Effector memory CD8-positive, alpha-beta T cell (primary cell): Measurements from ENCODE around the gene BGLAP.
"Not testable (repeated sequence)": the region's sequence is repeated elsewhere in the genome, so short reads cannot be mapped to it uniquely, and the experiment has no call there.

Experiments
- ATAC-seq: fragments of 150-1000 bp; cut with Tn5 transposase; replicated peaks from 2 replicates; pipeline ENCODE4 v1.10.0; 2021; ENCODE audit warnings: mild to moderate bottlenecking, moderate library complexity
- DNase-seq, 3 experiments: peaks; one replicate each; pipeline ENCODE4 v3.0.0; 2021
- H3K27ac Mint-ChIP-seq, 2 donors: one replicate each; pipeline ENCODE4 v1.8.0; 2022; ENCODE audit warnings: mild to moderate bottlenecking in 2 of 2, mixed read lengths in 2 of 2, moderate library complexity in 2 of 2
- H3K27me3 Mint-ChIP-seq, 2 donors: one replicate each; pipeline ENCODE4 v1.8.0; 2022; ENCODE audit warnings: mixed read lengths in 2 of 2
- H3K36me3 Mint-ChIP-seq: one replicate; pipeline ENCODE4 v1.8.0; 2022; ENCODE audit warnings: mild to moderate bottlenecking, moderate library complexity, mixed read lengths; ENCODE audit not compliant: insufficient read depth
- H3K4me1 Mint-ChIP-seq, 2 donors: one replicate each; pipeline ENCODE4 v1.8.0; 2022; ENCODE audit warnings: low read depth in 2 of 2, mixed read lengths in 2 of 2
- H3K4me3 Mint-ChIP-seq, 2 donors: one replicate each; pipeline ENCODE4 v1.8.0; 2022; ENCODE audit warnings: mild to moderate bottlenecking in 2 of 2, mixed read lengths in 2 of 2, moderate library complexity in 2 of 2
- H3K9me3 Mint-ChIP-seq, 2 donors: one replicate each; pipeline ENCODE4 v1.8.0; 2022; ENCODE audit warnings: mixed read lengths in 2 of 2

BGLAP gene

DNA sequence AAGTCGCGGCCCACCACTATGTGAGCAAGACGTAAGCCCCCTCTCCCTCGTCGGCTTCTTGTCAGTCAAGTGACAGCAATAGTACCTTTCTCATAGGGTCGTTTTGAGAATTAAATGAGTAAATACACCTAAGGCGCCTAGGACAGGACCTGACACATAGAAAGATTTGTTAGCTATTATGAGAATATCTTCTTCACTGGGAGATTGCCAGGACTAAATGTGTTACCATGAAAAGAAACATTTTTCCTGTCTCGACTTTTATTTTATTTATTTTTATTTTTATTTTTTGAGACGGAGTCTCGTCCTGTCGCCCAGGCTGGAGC is 28.4 kb upstream of the BGLAP start:
- Mint-ChIP-seq H3K36me3 (peaks cover 25% of the 10 kb centered on the region), H3K27me3 (no peaks in the 10 kb centered on the region), H3K4me1 (peaks cover 17 to 21% of the 10 kb centered on the region in 2 donors), H3K4me3 (peak overlapping the region; percentile 95 to 96), H3K27ac (peak overlapping the region; percentile 97 to 99), H3K9me3 (no peaks in the 10 kb centered on the region)
- no peak for DNase-seq
- no peak for ATAC-seq

DNA sequence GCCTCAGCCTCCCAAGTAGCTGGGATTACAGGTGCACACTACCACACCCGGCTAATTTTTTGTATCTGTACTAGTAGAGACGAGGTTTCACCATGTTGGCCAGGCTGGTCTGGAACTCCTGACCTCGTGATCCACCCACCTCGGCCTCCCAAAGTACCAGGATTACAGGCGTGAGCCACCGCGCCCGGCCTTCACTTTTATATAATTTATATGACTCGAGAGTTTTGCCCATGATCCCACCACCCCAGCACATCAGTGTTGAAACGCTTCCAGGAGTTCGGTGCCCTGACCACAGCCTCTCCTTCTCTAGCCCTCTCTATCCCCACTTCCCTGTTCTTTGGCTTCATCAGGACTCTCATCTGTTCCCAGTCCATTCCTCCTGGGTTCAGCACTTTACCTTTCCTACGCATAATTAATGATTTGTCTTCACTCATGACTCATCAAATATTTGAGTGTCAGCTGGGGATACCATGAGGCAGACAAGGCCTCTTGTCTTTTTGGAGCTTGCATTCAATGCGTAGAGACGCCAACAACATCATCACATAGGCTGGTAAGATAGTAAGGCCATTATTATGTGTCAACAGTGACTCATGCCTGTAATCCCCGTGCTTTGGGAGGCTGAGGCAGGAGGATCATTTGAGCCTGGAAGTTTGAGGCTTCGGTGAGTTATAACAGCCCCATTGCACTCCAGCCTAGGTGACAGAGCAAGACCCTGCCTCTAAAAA is 27.8 kb upstream of the BGLAP start:
- Mint-ChIP-seq H3K36me3 (peaks cover 24% of the 10 kb centered on the region), H3K9me3 (no peaks in the 10 kb centered on the region), H3K27me3 (no peaks in the 10 kb centered on the region), H3K4me1 (peaks cover 18 to 22% of the 10 kb centered on the region in 2 donors), H3K27ac (peak overlapping the region; percentile 90 to 99), H3K4me3 (peak overlapping the region; percentile 95 to 96)
- DNase-seq (no peak), ATAC-seq (no peak)

DNA sequence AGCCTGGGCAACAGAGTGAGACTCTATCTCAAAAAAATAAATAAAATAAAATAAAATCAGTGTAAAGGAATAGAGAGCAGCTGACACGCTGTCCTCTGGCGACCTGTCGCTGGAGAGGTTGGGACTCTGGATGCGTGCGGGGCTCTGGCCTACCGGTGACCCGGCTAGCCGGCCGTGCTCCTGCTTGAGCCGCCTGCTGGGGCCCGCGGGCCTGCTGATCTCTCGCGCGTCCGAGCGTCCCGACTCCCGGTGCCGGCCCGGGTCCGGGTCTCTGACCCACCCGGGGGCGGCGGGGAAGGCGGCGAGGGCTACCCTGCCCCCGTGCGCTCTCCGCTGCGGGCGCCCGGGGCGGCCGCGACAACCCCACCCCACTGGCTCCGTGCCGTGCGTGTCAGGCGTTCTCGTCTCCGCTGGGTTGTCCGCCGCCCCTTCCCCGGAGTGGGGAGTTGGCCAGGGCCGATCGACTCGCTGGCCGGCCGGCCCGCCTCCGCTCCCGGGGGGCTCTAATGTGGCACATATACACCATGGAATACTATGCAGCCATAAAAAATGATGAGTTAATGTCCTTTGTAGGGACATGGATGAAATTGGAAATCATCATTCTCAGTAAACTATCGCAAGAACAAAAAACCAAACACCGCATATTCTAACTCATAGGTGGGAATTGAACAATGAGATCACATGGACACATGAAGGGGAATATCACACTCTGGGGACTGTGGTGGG is 25.5 kb upstream of the BGLAP start:
- H3K4me1 Mint-ChIP-seq, result peaks cover 22 to 24% of the 10 kb centered on the region in 2 donors
- peaks cover 27% of the 10 kb centered on the region for H3K36me3 Mint-ChIP-seq

DNA sequence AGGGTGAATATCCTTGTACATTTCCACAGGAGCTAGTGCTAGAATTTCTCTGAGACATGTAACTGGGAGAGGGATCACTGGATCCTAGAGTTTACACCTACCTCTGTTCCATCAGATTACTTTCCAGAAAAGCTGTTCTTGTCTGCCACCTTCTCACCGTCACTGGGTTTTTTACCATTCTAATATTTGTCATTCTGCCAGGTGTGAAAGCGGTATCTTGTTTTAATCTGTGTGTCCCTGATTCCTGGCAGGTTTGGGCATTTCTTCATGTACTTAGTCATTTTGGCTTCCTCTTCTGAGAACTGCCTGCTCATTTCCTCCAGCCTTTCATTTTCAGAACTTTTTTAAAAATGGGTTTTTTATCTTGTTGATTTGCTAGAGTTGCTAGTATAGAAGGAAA is 24.1 kb upstream of the BGLAP start:
- peaks cover 25 to 31% of the 10 kb centered on the region in 2 donors for H3K4me1 Mint-ChIP-seq

More for the DNA sequence above, 25.5 kb upstream of the BGLAP start:
- not testable (repeated sequence) for DNase-seq, ATAC-seq, H3K27ac Mint-ChIP-seq, H3K27me3 Mint-ChIP-seq, H3K9me3 Mint-ChIP-seq, H3K4me3 Mint-ChIP-seq

DNA sequence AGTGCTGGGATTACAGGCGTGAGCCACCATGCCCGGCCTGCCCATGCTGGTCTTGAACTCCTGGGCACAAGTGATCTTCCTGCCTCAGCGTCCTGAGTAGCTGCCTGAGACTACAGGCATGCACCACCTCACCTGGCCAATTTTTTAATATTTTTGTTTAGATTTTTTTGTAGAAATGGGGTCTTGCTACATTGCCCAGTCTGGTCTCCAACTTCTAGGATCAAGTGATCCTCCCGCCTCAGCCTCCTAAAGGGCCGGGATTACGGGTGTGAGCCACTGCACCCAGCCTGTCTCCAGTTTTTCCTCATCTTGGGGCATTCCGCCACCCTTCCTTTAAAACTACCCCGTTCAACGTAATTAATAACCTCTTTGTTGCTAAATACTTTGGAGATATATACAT is 21.8 kb upstream of the BGLAP start:
- no peak for ATAC-seq
- Mint-ChIP-seq H3K4me3 (no peak overlapping the region), H3K27me3 (no peaks in the 10 kb centered on the region)

More for the DNA sequence above, 24.1 kb upstream of the BGLAP start:
- Mint-ChIP-seq H3K4me3 (peak overlapping the region; percentile 9 to 49), H3K9me3 (no peaks in the 10 kb centered on the region), H3K27me3 (no peaks in the 10 kb centered on the region), H3K36me3 (peaks cover 28% of the 10 kb centered on the region), H3K27ac (peak overlapping the region; percentile 83)
- DNase-seq (peak in 1 of 3 experiments; percentile 11), ATAC-seq (peak; percentile 35)

DNA sequence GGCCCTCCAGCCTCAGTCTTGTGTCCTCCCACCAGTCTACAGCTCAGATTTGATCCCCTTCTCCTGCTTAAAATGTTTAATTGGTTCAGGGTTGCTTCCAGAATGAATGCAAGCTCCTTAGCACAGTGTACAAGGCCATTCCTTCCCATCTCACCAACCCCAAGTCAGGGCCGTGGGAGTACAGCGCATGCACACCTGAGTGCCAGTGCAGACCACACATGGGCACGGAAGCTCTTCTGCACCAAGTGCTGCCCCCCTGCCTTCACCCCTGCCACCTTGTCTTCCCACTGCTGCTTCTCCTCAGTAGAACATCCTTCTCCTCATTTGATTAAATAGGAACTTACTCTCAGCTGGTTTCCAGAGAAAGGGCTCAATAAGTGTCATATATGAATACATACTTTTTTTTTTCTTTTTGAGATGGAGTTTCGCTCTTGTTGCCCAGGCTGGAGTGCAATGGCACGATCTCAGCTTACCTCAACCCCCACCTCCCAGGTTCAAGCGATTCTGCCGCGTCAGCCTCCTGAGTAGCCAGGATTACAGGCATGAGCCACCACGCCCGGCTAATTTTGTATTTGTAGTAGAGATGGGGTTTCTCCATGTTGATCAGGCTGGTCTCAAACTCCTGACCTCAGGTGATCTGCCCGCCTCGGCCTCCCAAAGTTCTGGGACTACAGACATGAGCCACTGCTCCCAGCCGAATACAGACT is 19.8 kb upstream of the BGLAP start:
- Mint-ChIP-seq H3K9me3 (no peaks in the 10 kb centered on the region), H3K27me3 (no peaks in the 10 kb centered on the region), H3K4me3 (peak overlapping the region in 1 of 2 donors; percentile 13), H3K36me3 (peaks cover 35% of the 10 kb centered on the region), H3K4me1 (peaks cover 29 to 31% of the 10 kb centered on the region in 2 donors), H3K27ac (peak overlapping the region; percentile 78 to 84)
- ATAC-seq (no peak), DNase-seq (no peak)

More for the DNA sequence above, 21.8 kb upstream of the BGLAP start:
- Mint-ChIP-seq H3K9me3 (no peaks in the 10 kb centered on the region), H3K36me3 (peaks cover 32% of the 10 kb centered on the region), H3K4me1 (peaks cover 24 to 26% of the 10 kb centered on the region in 2 donors), H3K27ac (no peak overlapping the region)
- DNase-seq, result no peak

DNA sequence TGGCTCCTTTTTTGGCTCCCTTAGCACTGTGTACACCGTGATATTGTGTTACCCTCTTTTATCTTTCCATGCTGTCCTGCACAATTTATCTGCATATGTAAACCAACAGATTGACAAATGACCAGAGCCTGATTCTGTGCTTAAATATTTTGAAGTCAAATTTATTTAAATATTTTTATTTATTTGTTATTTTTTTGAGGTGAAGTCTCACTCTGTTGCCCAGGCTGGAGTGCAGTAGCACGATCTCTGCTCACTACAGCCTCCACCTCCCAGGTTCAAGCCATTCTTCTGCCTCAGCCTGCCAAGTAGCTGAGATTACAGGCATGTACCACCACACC is 16.3 kb upstream of the BGLAP start:
- no peaks in the 10 kb centered on the region for H3K27me3 Mint-ChIP-seq
- H3K27ac Mint-ChIP-seq, result peak overlapping the region in 1 of 2 donors; percentile 7
- H3K4me3 Mint-ChIP-seq, result no peak overlapping the region
- peaks cover 16 to 17% of the 10 kb centered on the region in 2 donors for H3K4me1 Mint-ChIP-seq
- no peak for DNase-seq
- no peaks in the 10 kb centered on the region for H3K9me3 Mint-ChIP-seq
- H3K36me3 Mint-ChIP-seq, result peaks cover 53% of the 10 kb centered on the region
- ATAC-seq, result no peak

DNA sequence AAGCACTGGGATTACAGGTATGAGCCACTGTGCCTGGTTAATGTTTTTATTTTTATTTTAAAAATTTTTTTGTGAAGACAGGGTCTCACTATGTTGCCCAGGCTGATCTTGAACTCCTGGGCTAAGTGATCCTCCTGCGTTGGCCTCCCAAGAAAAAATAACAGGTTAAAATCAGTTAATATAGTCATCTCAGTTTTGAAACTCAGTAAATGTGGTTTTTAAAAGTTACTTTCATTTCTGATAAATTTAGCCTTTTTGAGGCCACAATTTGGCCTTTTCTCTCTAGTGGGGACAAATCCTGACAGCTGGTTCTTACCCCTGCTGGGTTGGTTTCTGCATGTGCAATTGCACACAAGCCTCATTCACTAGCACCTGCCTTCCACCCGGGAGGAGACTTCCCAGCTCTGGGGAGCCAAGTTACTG is 15.9 kb upstream of the BGLAP start:
- Mint-ChIP-seq H3K36me3 (peaks cover 53% of the 10 kb centered on the region), H3K4me3 (no peak overlapping the region), H3K27me3 (no peaks in the 10 kb centered on the region), H3K9me3 (no peaks in the 10 kb centered on the region), H3K4me1 (peaks cover 16 to 17% of the 10 kb centered on the region in 2 donors), H3K27ac (peak overlapping the region in 1 of 2 donors; percentile 39)
- DNase-seq (no peak), ATAC-seq (no peak)

DNA sequence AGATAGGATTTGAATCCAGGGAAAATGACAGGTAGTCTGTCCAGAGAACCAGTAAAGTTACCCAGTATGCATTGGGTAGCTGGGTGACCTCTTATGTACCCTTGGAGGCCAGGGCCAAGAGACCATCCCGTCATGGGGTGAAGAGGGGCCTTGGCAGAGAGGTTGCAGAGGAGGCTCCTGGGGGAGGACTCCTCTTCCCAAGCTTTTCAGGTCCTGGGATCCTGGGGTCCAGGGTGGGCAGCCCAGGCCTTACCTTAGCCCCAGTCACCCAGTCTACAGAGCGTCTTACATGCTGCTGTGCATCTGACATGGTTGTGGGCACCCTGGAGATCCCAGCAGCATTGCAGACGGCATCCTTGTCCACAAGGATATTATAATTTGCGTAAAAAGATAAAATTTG is 15.2 kb upstream of the BGLAP start:
- DNase-seq (no peak), ATAC-seq (no peak)
- no peaks in the 10 kb centered on the region for H3K27me3 Mint-ChIP-seq
- peaks cover 15 to 16% of the 10 kb centered on the region in 2 donors for H3K4me1 Mint-ChIP-seq
- H3K9me3 Mint-ChIP-seq, result no peaks in the 10 kb centered on the region
- no peak overlapping the region for H3K27ac Mint-ChIP-seq
- H3K36me3 Mint-ChIP-seq, result peaks cover 56% of the 10 kb centered on the region
- H3K4me3 Mint-ChIP-seq, result no peak overlapping the region

DNA sequence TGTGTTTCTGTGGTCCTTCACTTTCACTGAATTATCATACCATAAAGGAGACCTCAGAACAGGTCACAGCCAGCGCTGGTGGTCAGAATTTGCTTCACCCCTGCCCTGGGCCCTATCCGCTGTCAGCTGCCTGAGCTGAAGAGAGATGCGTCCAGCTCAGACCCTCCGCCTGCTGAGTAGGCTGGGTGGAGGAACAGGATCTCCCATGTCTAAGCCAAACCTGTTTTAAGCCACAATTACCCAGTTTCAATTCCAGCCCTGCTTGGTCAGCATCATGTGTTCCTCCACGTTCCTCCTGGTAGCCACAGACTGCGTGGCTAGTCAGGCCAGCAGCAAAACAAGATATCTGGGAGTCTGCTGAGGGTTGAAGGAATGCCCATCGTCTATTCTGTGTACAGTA is 13.5 kb upstream of the BGLAP start:
- peaks cover 5 to 7% of the 10 kb centered on the region in 2 donors for H3K4me1 Mint-ChIP-seq
- H3K4me3 Mint-ChIP-seq, result no peak overlapping the region
- no peak overlapping the region for H3K27ac Mint-ChIP-seq
- H3K27me3 Mint-ChIP-seq, result no peaks in the 10 kb centered on the region
- ATAC-seq (no peak), DNase-seq (no peak)
- no peaks in the 10 kb centered on the region for H3K9me3 Mint-ChIP-seq
- peaks cover 50% of the 10 kb centered on the region for H3K36me3 Mint-ChIP-seq

DNA sequence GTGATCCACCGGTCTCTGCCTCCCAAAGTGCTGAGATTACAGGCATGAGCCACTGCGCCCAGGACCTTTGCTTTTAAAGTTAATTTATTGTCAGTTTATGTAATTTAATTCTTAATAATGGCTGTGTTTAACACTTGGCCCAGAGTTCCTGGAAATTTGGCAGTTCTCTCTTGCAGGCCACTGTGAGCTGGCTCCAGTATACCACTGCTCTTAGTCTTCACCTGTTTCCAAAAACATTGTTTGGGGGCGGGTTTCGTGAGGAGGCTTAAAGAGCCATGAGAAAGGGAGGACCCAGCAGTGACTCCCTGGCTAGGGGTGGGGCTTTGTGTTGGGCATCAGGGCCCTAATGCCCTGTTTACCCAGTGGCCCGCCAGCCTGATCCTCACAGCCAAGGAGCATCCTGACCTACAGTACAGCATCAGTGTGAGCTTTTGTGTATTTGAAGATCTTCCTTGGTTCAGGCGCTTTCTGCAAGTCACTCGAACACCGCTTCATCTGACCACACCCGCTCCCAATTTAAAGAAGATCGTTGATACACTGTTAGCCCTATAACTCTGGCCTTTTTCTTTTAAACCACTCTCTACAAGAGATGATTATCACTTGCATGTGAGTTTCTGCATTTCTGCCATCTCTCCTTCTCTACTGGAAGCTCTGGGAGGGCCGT is 12.0 kb upstream of the BGLAP start:
- Mint-ChIP-seq H3K36me3 (peaks cover 56% of the 10 kb centered on the region), H3K4me1 (peaks cover 5 to 7% of the 10 kb centered on the region in 2 donors), H3K27ac (no peak overlapping the region), H3K27me3 (no peaks in the 10 kb centered on the region), H3K4me3 (no peak overlapping the region), H3K9me3 (no peaks in the 10 kb centered on the region)
- no peak for ATAC-seq
- no peak for DNase-seq

DNA sequence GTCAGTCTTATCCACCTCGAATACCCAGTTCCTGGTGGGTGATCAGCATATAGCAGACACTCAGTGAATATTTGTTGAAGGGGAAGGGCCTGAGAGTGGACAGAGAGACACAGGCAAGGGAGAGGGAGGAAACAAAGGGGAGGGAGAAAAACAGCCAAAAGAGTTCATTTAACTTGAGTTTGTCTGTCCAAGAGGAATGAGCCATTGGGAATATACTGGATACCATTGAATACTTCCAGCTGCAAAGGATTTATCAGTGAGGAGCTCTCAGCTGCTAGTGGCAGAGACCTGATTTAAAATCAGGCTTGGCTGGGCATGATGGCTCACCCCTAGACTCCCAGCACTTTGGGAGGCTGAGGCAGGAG is 11.5 kb upstream of the BGLAP start:
- H3K4me1 Mint-ChIP-seq, result peaks cover 1 to 5% of the 10 kb centered on the region in 2 donors
- DNase-seq, result no peak
- H3K9me3 Mint-ChIP-seq, result no peaks in the 10 kb centered on the region
- H3K4me3 Mint-ChIP-seq, result no peak overlapping the region
- no peak for ATAC-seq
- no peak overlapping the region for H3K27ac Mint-ChIP-seq
- no peaks in the 10 kb centered on the region for H3K27me3 Mint-ChIP-seq
- H3K36me3 Mint-ChIP-seq, result peaks cover 58% of the 10 kb centered on the region

DNA sequence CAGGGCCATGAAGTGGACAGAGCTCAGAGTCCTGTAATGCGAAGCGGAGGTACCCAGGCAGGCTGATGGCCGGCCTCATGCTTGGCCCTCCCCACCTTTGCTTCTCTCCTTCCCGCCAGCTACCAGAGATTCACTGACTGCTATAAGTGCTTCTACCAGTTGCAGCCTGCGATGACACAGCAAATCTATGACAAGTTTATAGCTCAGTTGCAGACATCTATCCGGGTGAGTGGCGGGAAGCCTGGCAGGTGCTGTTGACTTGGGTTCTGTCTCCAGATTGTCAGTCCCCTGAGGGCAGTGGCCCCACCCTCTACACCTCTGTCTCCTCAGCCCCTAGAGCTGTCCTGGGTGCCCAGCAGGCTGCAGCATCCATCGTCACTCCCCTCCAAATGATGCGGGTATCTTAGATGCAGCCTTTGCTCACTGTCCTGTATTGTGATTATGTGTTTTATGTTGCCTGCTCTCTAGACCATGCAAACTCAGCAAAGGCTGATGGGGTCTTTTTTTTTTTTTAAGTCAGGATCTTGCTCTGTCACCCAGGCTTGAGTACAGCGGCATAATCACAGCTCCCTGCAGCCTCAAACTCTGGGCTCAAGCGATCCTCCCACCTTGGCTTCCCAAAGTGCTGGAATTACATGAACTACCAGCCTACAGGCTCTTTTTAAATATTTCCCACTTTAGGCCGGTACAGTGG is 9.6 kb upstream of the BGLAP start:
- no peaks in the 10 kb centered on the region for H3K4me1 Mint-ChIP-seq
- H3K27me3 Mint-ChIP-seq, result no peaks in the 10 kb centered on the region
- ATAC-seq, result no peak
- no peaks in the 10 kb centered on the region for H3K9me3 Mint-ChIP-seq
- peaks cover 66% of the 10 kb centered on the region for H3K36me3 Mint-ChIP-seq
- H3K27ac Mint-ChIP-seq, result no peak overlapping the region
- no peak for DNase-seq
- no peak overlapping the region for H3K4me3 Mint-ChIP-seq
